Measurements from ENCODE around the gene HPS4.
A peak's percentile ranks its signal among the peaks of the same experiment; 100 is the strongest.
"Not testable (repeated sequence)": the region's sequence is repeated elsewhere in the genome, so short reads cannot be mapped to it uniquely, and the experiment has no call there.

The HPS4 gene

GRCh38 chr22:26483439-26484359, at the start of gene HPS4, which contains the start of gene SRRD:
Gene HPS4, minus strand, starts transcription at chr22:26483783. Its CDS starts 2,021 bp downstream, at chr22:26481762.
Gene SRRD, plus strand, starts transcription at chr22:26483877. Its CDS starts 14 bp downstream, at chr22:26483891.
- Histone ChIP-seq H3K27ac (ENCODE audit: low read length) (peak within 1 kb of the TSS; percentile 91), H3K4me1 (ENCODE audit: control insufficient read depth, low read depth, low read length) (peaks cover 16% of the 10 kb centered on the region), H3K9me3 (ENCODE audit: control insufficient read depth, low read depth, low read length) (no peaks in the 10 kb centered on the region), H3K36me3 (ENCODE audit: control insufficient read depth, low read depth, low read length) (peaks cover 14% of the 10 kb centered on the region), H3K9ac (ENCODE audit: low read length) (peak within 1 kb of the TSS; percentile 94), H3K4me3 (ENCODE audit: low read length) (peak within 1 kb of the TSS; percentile 98), H3K27me3 (ENCODE audit: control insufficient read depth, insufficient read depth, low read length) (no peaks in the 10 kb centered on the region)

- H3K4me1 ChIP-seq (ENCODE audit: control insufficient read depth, low read depth, low read length) = no peaks in the 10 kb centered on the region
- no peaks in the 10 kb centered on the region for H3K27me3 ChIP-seq (ENCODE audit: control insufficient read depth, insufficient read depth, low read length)
- H3K36me3 ChIP-seq (ENCODE audit: control insufficient read depth, low read depth, low read length) = peaks cover 59% of the 10 kb centered on the region
These were observed 45.8 kb upstream of the HPS4 start for GRCh38 chr22:26529345-26529744.

GRCh38 chr22:26528518-26528917, 44.9 kb upstream of the HPS4 start:
- peaks cover 65% of the 10 kb centered on the region for H3K36me3 ChIP-seq (ENCODE audit: control insufficient read depth, low read depth, low read length)
- H3K9ac ChIP-seq (ENCODE audit: low read length); H3K4me1 ChIP-seq (ENCODE audit: control insufficient read depth, low read depth, low read length); H3K4me3 ChIP-seq (ENCODE audit: low read length); H3K9me3 ChIP-seq (ENCODE audit: control insufficient read depth, low read depth, low read length); H3K27ac ChIP-seq (ENCODE audit: low read length); H3K27me3 ChIP-seq (ENCODE audit: control insufficient read depth, insufficient read depth, low read length): not testable (repeated sequence)

More at GRCh38 chr22:26529345-26529744, 45.8 kb upstream of the HPS4 start:
- Histone ChIP-seq H3K9ac (ENCODE audit: low read length) (no peak overlapping the region), H3K27ac (ENCODE audit: low read length) (no peak overlapping the region), H3K4me3 (ENCODE audit: low read length) (no peak overlapping the region), H3K9me3 (ENCODE audit: control insufficient read depth, low read depth, low read length) (no peaks in the 10 kb centered on the region)

GRCh38 chr22:26527574-26528465, 44.2 kb upstream of the HPS4 start:
- Histone ChIP-seq H3K27me3 (ENCODE audit: control insufficient read depth, insufficient read depth, low read length) (no peaks in the 10 kb centered on the region), H3K9ac (ENCODE audit: low read length) (no peak overlapping the region), H3K9me3 (ENCODE audit: control insufficient read depth, low read depth, low read length) (no peaks in the 10 kb centered on the region), H3K27ac (ENCODE audit: low read length) (no peak overlapping the region), H3K4me1 (ENCODE audit: control insufficient read depth, low read depth, low read length) (no peaks in the 10 kb centered on the region), H3K36me3 (ENCODE audit: control insufficient read depth, low read depth, low read length) (peaks cover 63% of the 10 kb centered on the region), H3K4me3 (ENCODE audit: low read length) (no peak overlapping the region)

DNA sequence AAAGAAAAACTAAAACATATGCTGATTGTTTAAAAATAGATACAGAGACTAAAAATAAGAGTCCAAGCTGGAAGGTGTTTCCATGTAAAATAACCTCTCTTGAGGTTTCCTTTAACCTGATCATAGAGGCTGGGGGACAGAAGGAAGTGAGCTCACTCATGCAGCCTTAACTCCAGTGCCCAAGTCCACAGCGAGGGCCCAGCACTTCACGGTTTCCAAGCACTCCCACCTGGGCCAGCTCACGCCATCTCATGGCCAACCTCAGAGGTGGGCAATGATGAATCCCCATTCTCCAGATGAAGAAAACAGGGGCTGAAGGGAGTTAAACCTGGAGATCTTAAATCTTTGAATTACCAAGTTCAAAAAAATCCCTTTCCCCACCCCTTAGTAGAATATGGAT, 43.6 kb upstream of the HPS4 start:
- Histone ChIP-seq H3K4me1 (ENCODE audit: control insufficient read depth, low read depth, low read length) (no peaks in the 10 kb centered on the region), H3K27ac (ENCODE audit: low read length) (no peak overlapping the region), H3K4me3 (ENCODE audit: low read length) (no peak overlapping the region), H3K27me3 (ENCODE audit: control insufficient read depth, insufficient read depth, low read length) (no peaks in the 10 kb centered on the region), H3K9ac (ENCODE audit: low read length) (no peak overlapping the region), H3K9me3 (ENCODE audit: control insufficient read depth, low read depth, low read length) (no peaks in the 10 kb centered on the region), H3K36me3 (ENCODE audit: control insufficient read depth, low read depth, low read length) (peaks cover 57% of the 10 kb centered on the region)

DNA sequence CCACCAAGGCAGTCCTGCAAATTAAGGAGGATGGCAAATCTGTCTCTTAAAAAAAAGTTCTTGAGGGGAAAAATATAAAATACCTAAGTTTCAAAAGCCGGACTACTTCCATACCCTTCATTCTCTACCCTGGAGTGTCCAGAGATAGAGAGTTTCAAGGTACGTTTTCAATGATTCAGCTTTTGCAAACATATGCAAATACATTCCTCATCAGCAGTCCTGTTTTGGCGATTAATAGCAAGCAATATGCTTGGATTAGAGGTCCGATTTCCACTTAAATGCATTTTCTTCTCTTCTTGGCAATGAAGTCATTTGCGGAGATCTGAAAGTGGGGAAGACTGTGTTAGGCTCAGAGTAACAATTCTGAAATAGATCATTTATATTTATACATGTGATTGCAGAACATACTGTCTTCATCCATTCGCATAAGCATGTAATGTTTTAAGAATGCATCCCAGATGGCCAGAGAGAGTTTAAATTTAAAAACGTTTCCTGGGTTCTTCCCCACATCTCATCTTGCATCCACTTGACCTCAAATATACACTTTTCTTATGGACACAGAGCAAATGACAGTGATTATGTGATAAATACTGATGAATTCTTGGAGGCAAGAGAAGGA, 42.5 kb upstream of the HPS4 start:
- H3K4me1 ChIP-seq (ENCODE audit: control insufficient read depth, low read depth, low read length) = no peaks in the 10 kb centered on the region
- no peaks in the 10 kb centered on the region for H3K27me3 ChIP-seq (ENCODE audit: control insufficient read depth, insufficient read depth, low read length)
- H3K36me3 ChIP-seq (ENCODE audit: control insufficient read depth, low read depth, low read length) = peaks cover 50% of the 10 kb centered on the region
- H3K9ac ChIP-seq (ENCODE audit: low read length) = no peak overlapping the region
- H3K4me3 ChIP-seq (ENCODE audit: low read length) = no peak overlapping the region
- H3K27ac ChIP-seq (ENCODE audit: low read length) = no peak overlapping the region
- H3K9me3 ChIP-seq (ENCODE audit: control insufficient read depth, low read depth, low read length) = no peaks in the 10 kb centered on the region

- Histone ChIP-seq H3K4me3 (ENCODE audit: low read length) (no peak overlapping the region), H3K27ac (ENCODE audit: low read length) (no peak overlapping the region), H3K9me3 (ENCODE audit: control insufficient read depth, low read depth, low read length) (no peaks in the 10 kb centered on the region), H3K9ac (ENCODE audit: low read length) (no peak overlapping the region), H3K4me1 (ENCODE audit: control insufficient read depth, low read depth, low read length) (no peaks in the 10 kb centered on the region), H3K36me3 (ENCODE audit: control insufficient read depth, low read depth, low read length) (peaks cover 44% of the 10 kb centered on the region), H3K27me3 (ENCODE audit: control insufficient read depth, insufficient read depth, low read length) (no peaks in the 10 kb centered on the region)
These were observed 41.3 kb upstream of the HPS4 start for GRCh38 chr22:26524870-26525269.

- Histone ChIP-seq H3K4me3 (ENCODE audit: low read length) (no peak overlapping the region), H3K36me3 (ENCODE audit: control insufficient read depth, low read depth, low read length) (peaks cover 35% of the 10 kb centered on the region), H3K27me3 (ENCODE audit: control insufficient read depth, insufficient read depth, low read length) (no peaks in the 10 kb centered on the region), H3K9me3 (ENCODE audit: control insufficient read depth, low read depth, low read length) (no peaks in the 10 kb centered on the region), H3K9ac (ENCODE audit: low read length) (no peak overlapping the region), H3K27ac (ENCODE audit: low read length) (no peak overlapping the region), H3K4me1 (ENCODE audit: control insufficient read depth, low read depth, low read length) (no peaks in the 10 kb centered on the region)
These were observed 39.0 kb upstream of the HPS4 start for GRCh38 chr22:26522592-26522991.

DNA sequence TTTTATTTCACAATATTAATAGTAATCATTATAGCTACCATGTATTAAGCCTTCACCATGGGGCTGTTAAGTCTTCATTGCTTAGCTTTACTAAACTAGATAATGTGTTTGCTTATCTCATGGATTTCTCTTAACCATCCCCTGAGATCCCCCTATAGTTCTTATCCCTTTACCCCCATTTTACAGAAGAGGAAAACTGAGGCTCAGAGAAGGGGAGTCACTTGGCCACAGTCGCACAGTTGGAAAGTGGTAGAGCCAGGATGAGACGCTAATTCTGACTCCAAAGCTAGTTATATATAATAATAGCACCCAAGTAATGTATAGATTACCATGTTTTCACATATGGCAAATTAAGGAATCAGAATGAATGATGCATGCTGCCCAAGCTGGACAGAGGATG, 38.4 kb upstream of the HPS4 start:
- no peaks in the 10 kb centered on the region for H3K27me3 ChIP-seq (ENCODE audit: control insufficient read depth, insufficient read depth, low read length)
- H3K4me3 ChIP-seq (ENCODE audit: low read length) = no peak overlapping the region
- peaks cover 30% of the 10 kb centered on the region for H3K36me3 ChIP-seq (ENCODE audit: control insufficient read depth, low read depth, low read length)
- no peaks in the 10 kb centered on the region for H3K9me3 ChIP-seq (ENCODE audit: control insufficient read depth, low read depth, low read length)
- H3K27ac ChIP-seq (ENCODE audit: low read length) = no peak overlapping the region
- H3K9ac ChIP-seq (ENCODE audit: low read length) = no peak overlapping the region
- H3K4me1 ChIP-seq (ENCODE audit: control insufficient read depth, low read depth, low read length) = no peaks in the 10 kb centered on the region

GRCh38 chr22:26517429-26517828, 33.8 kb upstream of the HPS4 start:
- Histone ChIP-seq H3K9ac (ENCODE audit: low read length) (no peak overlapping the region), H3K4me3 (ENCODE audit: low read length) (no peak overlapping the region), H3K9me3 (ENCODE audit: control insufficient read depth, low read depth, low read length) (no peaks in the 10 kb centered on the region), H3K27ac (ENCODE audit: low read length) (no peak overlapping the region), H3K4me1 (ENCODE audit: control insufficient read depth, low read depth, low read length) (peaks cover 10% of the 10 kb centered on the region), H3K27me3 (ENCODE audit: control insufficient read depth, insufficient read depth, low read length) (no peaks in the 10 kb centered on the region), H3K36me3 (ENCODE audit: control insufficient read depth, low read depth, low read length) (no peaks in the 10 kb centered on the region)

- H3K4me1 ChIP-seq (ENCODE audit: control insufficient read depth, low read depth, low read length) = peaks cover 10% of the 10 kb centered on the region
- H3K36me3 ChIP-seq (ENCODE audit: control insufficient read depth, low read depth, low read length) = no peaks in the 10 kb centered on the region
- no peaks in the 10 kb centered on the region for H3K9me3 ChIP-seq (ENCODE audit: control insufficient read depth, low read depth, low read length)
- no peak overlapping the region for H3K27ac ChIP-seq (ENCODE audit: low read length)
- no peak overlapping the region for H3K9ac ChIP-seq (ENCODE audit: low read length)
- no peak overlapping the region for H3K4me3 ChIP-seq (ENCODE audit: low read length)
- no peaks in the 10 kb centered on the region for H3K27me3 ChIP-seq (ENCODE audit: control insufficient read depth, insufficient read depth, low read length)
These were observed 32.9 kb upstream of the HPS4 start for GRCh38 chr22:26516503-26516902.

Data from iPS-18a (cell line).